Measurements from ENCODE around the gene FGF22. TPM values are rescaled to one million over a fixed set of nuclear protein-coding genes. Genes with fewer than 3 reads are reported as not detected.

FGF22 gene
- total RNA-seq, 1 donor from 2014 or later = not detected

DNA sequence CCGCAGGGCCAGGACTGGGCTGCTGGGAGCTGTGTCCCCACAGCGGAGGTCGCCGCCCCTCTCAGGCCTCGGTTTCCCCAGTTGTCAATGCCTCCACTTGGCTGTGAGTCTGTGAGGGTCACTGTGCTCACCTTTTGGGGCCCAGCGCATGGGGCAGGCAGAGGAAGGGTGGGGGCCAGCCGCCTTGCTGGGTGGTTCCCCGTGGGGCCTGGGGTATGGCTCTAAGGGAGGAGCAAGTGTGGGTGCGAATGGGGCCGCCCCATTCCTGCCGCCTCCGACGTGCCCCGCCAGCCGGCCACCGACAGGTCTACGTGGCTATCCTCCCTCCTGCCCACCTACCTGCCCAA, 800 bp upstream of the FGF22 start:
- Histone ChIP-seq H3K4me3 (ENCODE audit: low read depth, low read length) (no peak overlapping the region), H3K27me3 (ENCODE audit: control insufficient read depth, insufficient read depth, low read length) (no peaks in the 10 kb centered on the region), H3K36me3 (ENCODE audit: control insufficient read depth, insufficient read depth, low read length) (no peaks in the 10 kb centered on the region)
- TF ChIP-seq, protein P1, sequence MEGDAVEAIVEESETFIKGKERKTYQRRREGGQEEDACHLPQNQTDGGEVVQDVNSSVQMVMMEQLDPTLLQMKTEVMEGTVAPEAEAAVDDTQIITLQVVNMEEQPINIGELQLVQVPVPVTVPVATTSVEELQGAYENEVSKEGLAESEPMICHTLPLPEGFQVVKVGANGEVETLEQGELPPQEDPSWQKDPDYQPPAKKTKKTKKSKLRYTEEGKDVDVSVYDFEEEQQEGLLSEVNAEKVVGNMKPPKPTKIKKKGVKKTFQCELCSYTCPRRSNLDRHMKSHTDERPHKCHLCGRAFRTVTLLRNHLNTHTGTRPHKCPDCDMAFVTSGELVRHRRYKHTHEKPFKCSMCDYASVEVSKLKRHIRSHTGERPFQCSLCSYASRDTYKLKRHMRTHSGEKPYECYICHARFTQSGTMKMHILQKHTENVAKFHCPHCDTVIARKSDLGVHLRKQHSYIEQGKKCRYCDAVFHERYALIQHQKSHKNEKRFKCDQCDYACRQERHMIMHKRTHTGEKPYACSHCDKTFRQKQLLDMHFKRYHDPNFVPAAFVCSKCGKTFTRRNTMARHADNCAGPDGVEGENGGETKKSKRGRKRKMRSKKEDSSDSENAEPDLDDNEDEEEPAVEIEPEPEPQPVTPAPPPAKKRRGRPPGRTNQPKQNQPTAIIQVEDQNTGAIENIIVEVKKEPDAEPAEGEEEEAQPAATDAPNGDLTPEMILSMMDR (IDR thresholded peaks at IDR 0.05; ENCODE audit: insufficient read depth, low read length, severe bottlenecking) = no peak
- DNase-seq (ENCODE audit: low read depth) (no peak), FAIRE-seq (no peak)

DNA sequence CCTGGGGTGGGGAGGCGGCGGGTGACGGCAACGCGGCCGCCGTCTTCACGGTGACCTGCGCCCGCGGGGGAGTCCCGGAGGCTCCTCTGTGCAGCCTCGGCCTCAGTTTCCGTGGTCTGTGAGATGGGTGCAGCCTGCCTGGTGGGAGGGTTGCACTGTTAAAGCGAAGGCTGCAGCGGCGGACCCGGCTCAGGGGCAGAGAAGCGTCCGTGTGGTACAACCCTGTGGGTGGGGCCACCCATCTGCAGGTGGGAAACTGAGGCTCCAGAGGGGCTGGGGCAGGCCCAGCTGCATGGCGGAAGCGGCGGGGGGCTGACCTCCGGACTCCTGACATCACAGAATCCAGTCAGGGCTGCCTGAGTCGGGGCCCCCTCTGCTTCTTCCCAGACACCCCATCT, 481 bp downstream of the FGF22 start:
- Histone ChIP-seq H3K4me3 (ENCODE audit: low read depth, low read length) (peak overlapping the region; percentile 23), H3K27me3 (ENCODE audit: control insufficient read depth, insufficient read depth, low read length) (no peaks in the 10 kb centered on the region), H3K36me3 (ENCODE audit: control insufficient read depth, insufficient read depth, low read length) (no peaks in the 10 kb centered on the region)
- DNase-seq (ENCODE audit: low read depth) (no peak), FAIRE-seq (no peak)
- TF ChIP-seq, protein P1 (IDR thresholded peaks at IDR 0.05; ENCODE audit: insufficient read depth, low read length, severe bottlenecking) = no peak

DNA sequence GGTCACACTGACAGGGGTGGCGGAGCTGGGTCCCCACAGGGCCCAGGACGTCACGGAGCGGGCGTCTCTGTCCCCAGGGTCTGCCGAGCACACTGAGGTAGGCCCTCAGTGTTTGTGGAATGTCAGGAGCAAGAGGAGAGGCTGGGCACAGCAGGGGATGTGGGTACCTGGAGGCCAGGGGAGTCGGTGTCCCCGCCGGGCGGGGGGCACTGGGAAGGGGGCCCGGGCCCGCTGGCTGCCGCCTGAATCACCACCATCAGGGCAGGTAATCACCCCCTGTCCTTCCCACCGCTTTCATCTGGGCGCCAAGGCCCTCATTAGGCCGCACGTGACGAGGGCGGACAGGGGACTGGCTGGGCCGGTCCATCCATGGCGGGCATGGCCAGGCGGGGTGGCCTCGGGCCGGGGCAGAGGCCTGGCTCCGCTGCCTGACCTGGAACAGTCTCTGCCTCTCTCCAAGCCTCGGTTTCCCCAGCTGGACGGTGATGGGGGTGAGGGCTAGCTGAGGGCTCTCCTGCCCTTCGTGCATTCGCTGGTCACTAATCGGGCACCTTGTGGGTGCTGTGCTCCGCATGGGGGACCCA, 1.0 kb downstream of the FGF22 start:
- Histone ChIP-seq H3K27me3 (ENCODE audit: control insufficient read depth, insufficient read depth, low read length) (no peaks in the 10 kb centered on the region), H3K36me3 (ENCODE audit: control insufficient read depth, insufficient read depth, low read length) (no peaks in the 10 kb centered on the region), H3K4me3 (ENCODE audit: low read depth, low read length) (no peak overlapping the region)
- FAIRE-seq = no peak
- DNase-seq (ENCODE audit: low read depth) = no peak
- TF ChIP-seq, protein P1 (IDR thresholded peaks at IDR 0.05; ENCODE audit: insufficient read depth, low read length, severe bottlenecking) = no peak

DNA sequence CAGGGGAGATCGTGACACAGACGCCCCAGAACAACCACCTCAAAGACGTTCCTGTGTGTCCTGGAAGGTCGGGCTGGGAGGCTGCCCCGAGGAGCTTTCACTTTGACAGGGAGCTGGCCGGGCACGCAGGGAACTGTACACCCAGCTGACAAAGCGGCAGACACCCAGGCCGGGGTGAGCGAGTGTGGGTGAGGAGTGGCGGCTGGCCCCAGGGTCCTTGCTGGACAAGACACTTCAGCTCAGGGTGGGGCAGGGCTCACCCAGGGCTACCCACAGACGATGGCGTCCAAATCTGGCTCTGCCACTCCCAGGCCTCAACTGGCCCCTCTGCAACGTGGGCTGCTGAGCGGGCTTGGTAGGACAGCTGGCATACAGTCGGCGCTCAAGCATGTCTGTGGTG, 2.0 kb downstream of the FGF22 start:
- peaks cover 3% of the 10 kb centered on the region for H3K36me3 ChIP-seq (ENCODE audit: control insufficient read depth, insufficient read depth, low read length)
- FAIRE-seq (no peak), DNase-seq (ENCODE audit: low read depth) (no peak)
- no peaks in the 10 kb centered on the region for H3K27me3 ChIP-seq (ENCODE audit: control insufficient read depth, insufficient read depth, low read length)
- TF ChIP-seq, protein P1 (IDR thresholded peaks at IDR 0.05; ENCODE audit: insufficient read depth, low read length, severe bottlenecking) = no peak
- no peak overlapping the region for H3K4me3 ChIP-seq (ENCODE audit: low read depth, low read length)

DNA sequence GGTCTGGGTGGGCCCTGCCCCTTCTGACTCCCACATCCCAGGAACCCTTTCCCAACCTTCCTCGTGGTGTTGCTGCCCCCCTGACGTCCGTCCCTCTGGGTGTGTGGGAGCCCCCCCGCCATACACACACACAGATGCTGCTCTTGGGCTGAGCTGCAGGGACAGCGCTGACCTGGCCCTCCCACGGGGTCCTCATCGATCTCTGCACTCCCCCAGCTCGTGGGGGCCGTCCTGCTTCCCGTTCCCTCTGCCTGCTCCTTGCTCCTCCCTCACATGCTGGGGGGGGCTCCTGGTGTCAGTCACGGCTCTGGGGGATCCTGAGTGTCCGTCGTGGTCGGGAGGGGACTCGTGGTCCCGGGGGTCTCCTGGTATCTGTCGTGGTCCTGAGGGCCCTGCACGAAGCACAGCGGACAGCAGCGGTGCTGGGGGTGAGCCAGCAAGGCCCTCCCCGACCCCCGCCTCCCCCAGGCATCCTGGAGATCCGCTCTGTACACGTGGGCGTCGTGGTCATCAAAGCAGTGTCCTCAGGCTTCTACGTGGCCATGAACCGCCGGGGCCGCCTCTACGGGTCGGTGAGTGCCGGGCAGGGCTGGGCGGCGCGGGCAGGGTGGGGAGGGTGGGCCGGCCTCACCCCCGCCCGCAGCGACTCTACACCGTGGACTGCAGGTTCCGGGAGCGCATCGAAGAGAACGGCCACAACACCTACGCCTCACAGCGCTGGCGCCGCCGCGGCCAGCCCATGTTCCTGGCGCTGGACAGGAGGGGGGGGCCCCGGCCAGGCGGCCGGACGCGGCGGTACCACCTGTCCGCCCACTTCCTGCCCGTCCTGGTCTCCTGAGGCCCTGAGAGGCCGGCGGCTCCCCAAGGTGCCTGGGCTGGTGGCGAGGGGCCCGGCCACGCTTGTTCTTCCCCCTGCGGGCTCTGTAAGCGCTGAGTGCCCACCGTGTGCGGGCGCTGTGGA, 3.4 kb downstream of the FGF22 start:
- TF ChIP-seq, protein P1 (IDR thresholded peaks at IDR 0.05; ENCODE audit: insufficient read depth, low read length, severe bottlenecking) = no peak
- DNase-seq (ENCODE audit: low read depth) (no peak), FAIRE-seq (no peak)
- Histone ChIP-seq H3K36me3 (ENCODE audit: control insufficient read depth, insufficient read depth, low read length) (peaks cover 8% of the 10 kb centered on the region), H3K4me3 (ENCODE audit: low read depth, low read length) (no peak overlapping the region), H3K27me3 (ENCODE audit: control insufficient read depth, insufficient read depth, low read length) (no peaks in the 10 kb centered on the region)
